OCI-LY7 (cell line): ENCODE results near the gene SNX32.

Experiments used
- CTCF ChIP-seq: fragments of 200-600 bp; sonication (generic); conservative IDR thresholded peaks from 2 replicates; pipeline ENCODE4 v1.5.1; 2014; ENCODE audit warnings: mild to moderate bottlenecking, antibody characterized with exemption, low read length, moderate library complexity, mixed read lengths
- EZH2phosphoT487 ChIP-seq: fragments of 200-600 bp; sonication (generic); IDR thresholded peaks from 2 replicates; pipeline ENCODE4 v1.6.1; 2018; ENCODE audit warnings: low read depth, borderline replicate concordance, mild to moderate bottlenecking, mixed run types, antibody characterized with exemption, low read length, moderate library complexity, mixed read lengths

DNA sequence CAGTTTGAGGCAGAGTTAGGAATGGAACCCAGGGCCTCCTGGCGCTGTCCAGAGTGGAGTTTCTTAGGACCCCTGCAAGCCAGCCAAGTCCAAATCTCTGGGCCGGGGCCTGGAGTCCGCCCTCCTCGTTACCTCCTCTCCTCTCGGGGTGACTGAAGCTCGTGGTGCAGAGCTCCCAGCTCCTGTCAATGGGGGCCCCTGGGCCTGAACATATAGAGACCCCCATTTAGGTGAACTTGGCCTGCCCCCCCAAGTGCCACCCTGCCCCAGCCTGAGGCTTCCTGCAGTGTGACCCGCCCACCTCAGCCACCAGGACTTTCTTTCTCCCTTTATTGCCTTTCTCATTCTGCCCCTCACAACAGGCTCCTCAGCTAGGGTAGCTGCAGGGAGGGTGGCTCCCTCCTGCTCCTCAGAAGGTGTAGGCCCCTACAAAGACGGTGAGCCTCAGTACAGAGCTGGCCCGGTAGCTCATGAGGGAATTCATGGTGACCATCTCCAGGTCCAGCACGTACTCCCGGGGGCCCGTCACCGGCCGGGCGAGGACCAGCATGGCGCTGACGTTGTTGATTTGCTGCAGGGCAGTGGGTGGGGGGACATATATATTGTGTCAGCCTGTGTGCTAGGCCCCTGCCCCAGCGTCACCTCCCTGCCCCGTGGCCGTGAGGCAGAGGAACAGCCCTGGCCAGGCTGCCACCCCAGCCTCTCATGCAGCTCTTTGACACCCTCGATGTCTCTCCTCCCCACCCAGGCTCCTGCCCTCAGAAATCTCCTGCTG is 32.9 kb downstream of the SNX32 start:
- TF ChIP-seq CTCF (no peak), EZH2phosphoT487 (no peak)
